ENCODE data around the gene HSPA5. TPM values are rescaled to one million over a fixed set of nuclear protein-coding genes. Genes with fewer than 3 reads are reported as not detected.
"Not testable (repeated sequence)": the region's sequence is repeated elsewhere in the genome, so short reads cannot be mapped to it uniquely, and the experiment has no call there.

HSPA5 gene
- total RNA-seq, 1 donor from 2014 or later = 44.2 TPM

GRCh38 chr9:125202846-125203618 lies 38.1 kb downstream of the HSPA5 start:
- Histone ChIP-seq H3K9me3 (ENCODE audit: low read depth) (no peaks in the 10 kb centered on the region), H3K27ac (no peak overlapping the region), H3K36me3 (no peaks in the 10 kb centered on the region), H3K27me3 (peaks cover 4% of the 10 kb centered on the region), H3K4me3 (no peak overlapping the region), H3K79me2 (ENCODE audit: low read depth) (peaks cover 6% of the 10 kb centered on the region), H3K4me2 (no peak overlapping the region), H4K20me1 (ENCODE audit: low read depth) (no peaks in the 10 kb centered on the region), H3K9ac (no peak overlapping the region), H3K4me1 (peaks cover 5% of the 10 kb centered on the region), H2AFZ (replicated peaks) (no peak overlapping the region), H3F3A (ENCODE audit: low read depth) (peaks cover 24% of the 10 kb centered on the region)
- Mint-ChIP-seq H3K4me3 (no peak overlapping the region), H3K27me3 (ENCODE audit: insufficient read depth, low read depth) (peaks cover 4% of the 10 kb centered on the region), H3K36me3 (peaks cover 5% of the 10 kb centered on the region), H3K4me1 (peaks cover 9% of the 10 kb centered on the region), H3K27ac (no peak overlapping the region), H3K9me3 (no peaks in the 10 kb centered on the region)
- DNase-seq (ENCODE audit: low spot score) = no peak
- TF ChIP-seq, protein P1, sequence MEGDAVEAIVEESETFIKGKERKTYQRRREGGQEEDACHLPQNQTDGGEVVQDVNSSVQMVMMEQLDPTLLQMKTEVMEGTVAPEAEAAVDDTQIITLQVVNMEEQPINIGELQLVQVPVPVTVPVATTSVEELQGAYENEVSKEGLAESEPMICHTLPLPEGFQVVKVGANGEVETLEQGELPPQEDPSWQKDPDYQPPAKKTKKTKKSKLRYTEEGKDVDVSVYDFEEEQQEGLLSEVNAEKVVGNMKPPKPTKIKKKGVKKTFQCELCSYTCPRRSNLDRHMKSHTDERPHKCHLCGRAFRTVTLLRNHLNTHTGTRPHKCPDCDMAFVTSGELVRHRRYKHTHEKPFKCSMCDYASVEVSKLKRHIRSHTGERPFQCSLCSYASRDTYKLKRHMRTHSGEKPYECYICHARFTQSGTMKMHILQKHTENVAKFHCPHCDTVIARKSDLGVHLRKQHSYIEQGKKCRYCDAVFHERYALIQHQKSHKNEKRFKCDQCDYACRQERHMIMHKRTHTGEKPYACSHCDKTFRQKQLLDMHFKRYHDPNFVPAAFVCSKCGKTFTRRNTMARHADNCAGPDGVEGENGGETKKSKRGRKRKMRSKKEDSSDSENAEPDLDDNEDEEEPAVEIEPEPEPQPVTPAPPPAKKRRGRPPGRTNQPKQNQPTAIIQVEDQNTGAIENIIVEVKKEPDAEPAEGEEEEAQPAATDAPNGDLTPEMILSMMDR (IDR thresholded peaks at IDR 0.05) = no peak
- TF ChIP-seq EZH2 (IDR thresholded peaks at IDR 0.05) (no peak), EZH2phosphoT487 (IDR thresholded peaks at IDR 0.05) (no peak)

- Mint-ChIP-seq H3K4me3 (peak within 1 kb of the TSS; percentile 91), H3K9me3 (no peaks in the 10 kb centered on the region), H3K36me3 (no peaks in the 10 kb centered on the region), H3K4me1 (peaks cover 9% of the 10 kb centered on the region), H3K27me3 (ENCODE audit: insufficient read depth, low read depth) (peaks cover 8% of the 10 kb centered on the region), H3K27ac (no peak within 1 kb of the TSS)
- peaks cover 9% of the 10 kb centered on the region for H3K27me3 ChIP-seq
- H3K9me3 ChIP-seq (ENCODE audit: low read depth) = no peaks in the 10 kb centered on the region
- peaks cover 5% of the 10 kb centered on the region for H3K4me1 ChIP-seq
- H3F3A ChIP-seq (ENCODE audit: low read depth) = peaks cover 24% of the 10 kb centered on the region
- peak within 1 kb of the TSS; percentile 24 for H3K9ac ChIP-seq
- H2AFZ ChIP-seq (replicated peaks) = peak within 1 kb of the TSS; percentile 85
- H3K79me2 ChIP-seq (ENCODE audit: low read depth) = peaks cover 6% of the 10 kb centered on the region
- H3K27ac ChIP-seq = no peak within 1 kb of the TSS
- H3K36me3 ChIP-seq = no peaks in the 10 kb centered on the region
- no peaks in the 10 kb centered on the region for H4K20me1 ChIP-seq (ENCODE audit: low read depth)
- DNase-seq (ENCODE audit: low spot score) = peak; percentile 97
- H3K4me3 ChIP-seq = peak within 1 kb of the TSS; percentile 73
- H3K4me2 ChIP-seq = peak within 1 kb of the TSS; percentile 81
- TF ChIP-seq EZH2phosphoT487 (IDR thresholded peaks at IDR 0.05) = no peak
- TF ChIP-seq, protein P1 (IDR thresholded peaks at IDR 0.05) = no peak
- peak; percentile 31 for TF ChIP-seq EZH2 (IDR thresholded peaks at IDR 0.05)
Observed at GRCh38 chr9:125200216-125201047, 40.7 kb downstream of the HSPA5 start, which contains the start of gene RABEPK. RABEPK (plus strand) TSS chr9:125200542; CDS start chr9:125203014, 2,472 bp downstream.

GRCh38 chr9:125195591-125195990 lies 45.6 kb downstream of the HSPA5 start:
- not testable (repeated sequence) for H3K4me3 Mint-ChIP-seq; H3K79me2 ChIP-seq (ENCODE audit: low read depth); H3K9me3 Mint-ChIP-seq; H3K9me3 ChIP-seq (ENCODE audit: low read depth); H3K4me1 ChIP-seq; H4K20me1 ChIP-seq (ENCODE audit: low read depth); H3K27me3 Mint-ChIP-seq (ENCODE audit: insufficient read depth, low read depth); H3K4me3 ChIP-seq; H3K36me3 ChIP-seq; H2AFZ ChIP-seq (replicated peaks); DNase-seq (ENCODE audit: low spot score); H3K4me1 Mint-ChIP-seq; H3K27me3 ChIP-seq; H3K27ac ChIP-seq; H3K27ac Mint-ChIP-seq; H3K4me2 ChIP-seq; H3K36me3 Mint-ChIP-seq; H3K9ac ChIP-seq
- H3F3A ChIP-seq (ENCODE audit: low read depth) = peaks cover 14% of the 10 kb centered on the region

DNA sequence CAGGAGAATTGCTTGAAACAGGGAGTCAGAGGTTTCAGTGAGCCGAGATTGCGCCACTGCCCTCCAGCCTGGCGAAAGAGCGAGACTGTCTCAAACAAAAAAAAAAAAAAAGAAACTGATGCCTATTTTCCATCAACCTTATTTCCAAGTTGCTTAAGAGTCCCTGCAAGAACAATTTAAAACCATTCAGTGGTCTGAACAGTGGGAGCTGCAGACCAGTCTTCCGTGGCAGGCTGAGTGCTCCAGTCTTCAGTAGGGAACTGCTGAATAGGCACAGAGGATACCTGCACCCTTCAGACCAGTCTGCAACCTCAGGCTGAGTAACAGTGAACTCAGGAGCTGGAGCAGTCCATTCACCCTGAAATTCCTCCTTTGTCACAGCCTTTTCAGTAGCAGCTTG lies 46.7 kb downstream of the HSPA5 start:
- H3K27me3 Mint-ChIP-seq (ENCODE audit: insufficient read depth, low read depth); H3K4me1 Mint-ChIP-seq; DNase-seq (ENCODE audit: low spot score); H3K79me2 ChIP-seq (ENCODE audit: low read depth); H3K36me3 ChIP-seq; H3K4me3 ChIP-seq; H3K4me1 ChIP-seq; H3K36me3 Mint-ChIP-seq; H3K9ac ChIP-seq; H3K27ac ChIP-seq; H3K27me3 ChIP-seq; H3K9me3 ChIP-seq (ENCODE audit: low read depth); H3K9me3 Mint-ChIP-seq; H3K4me2 ChIP-seq; H3K4me3 Mint-ChIP-seq; H3F3A ChIP-seq (ENCODE audit: low read depth); H2AFZ ChIP-seq (replicated peaks); H4K20me1 ChIP-seq (ENCODE audit: low read depth): not testable (repeated sequence)
- H3K27ac Mint-ChIP-seq = peak overlapping the region; percentile 66

Measured in neural progenitor cell (in vitro differentiated cells).